RWPE1 (cell line): ENCODE measurements around the gene STXBP6.
"Not testable (repeated sequence)": the region's sequence is repeated elsewhere in the genome, so short reads cannot be mapped to it uniquely, and the experiment has no call there.

ENCODE experiments used
- CTCF ChIA-PET: fragments of 350-600 bp; sonication (Branson Sonifier 250); formaldehyde crosslinking; extraction: SDS; loops from one replicate; lab custom pipeline; 2021; lab: Yijun Ruan, JAX
- POLR2A ChIA-PET: fragments of 400-600 bp; formaldehyde crosslinking; extraction: SDS; loops from one replicate; lab custom pipeline; 2020; ENCODE audit warnings: antibody characterized with exemption; ENCODE audit not compliant: low non-redundant PET; lab: Yijun Ruan, JAX
- DNase-seq: peaks from one replicate; pipeline ENCODE4 v3.0.0; 2012; ENCODE audit warnings: low spot score
- H3K27ac ChIP-seq: fragments of 450-650 bp; 2 replicates; pipeline ENCODE4 v1.5.1; 2017
- CTCF ChIP-seq: fragments of 450-650 bp; conservative IDR thresholded peaks from 2 replicates; pipeline ENCODE4 v1.5.1; 2017; ENCODE audit warnings: low read depth, mild to moderate bottlenecking

Gene STXBP6

GRCh38 chr14:24971255-24971654 is 78.7 kb downstream of the STXBP6 start:
- ChIA-PET POLR2A (no interaction called here), CTCF (no interaction called here)
- TF ChIP-seq CTCF = no peak
- no peak for DNase-seq
- no peak overlapping the region for H3K27ac ChIP-seq

GRCh38 chr14:24966579-24966964 is 83.4 kb downstream of the STXBP6 start:
- ChIA-PET CTCF (no interaction called here), POLR2A (no interaction called here)
- TF ChIP-seq CTCF = no peak
- H3K27ac ChIP-seq = no peak overlapping the region
- DNase-seq = no peak

- no peak overlapping the region for H3K27ac ChIP-seq
- DNase-seq = no peak
- no peak for TF ChIP-seq CTCF
- ChIA-PET POLR2A (no interaction called here), CTCF (no interaction called here)
Observed at GRCh38 chr14:24965934-24966578, 83.9 kb downstream of the STXBP6 start.

- ChIA-PET POLR2A (no interaction called here), CTCF (no interaction called here)
- no peak overlapping the region for H3K27ac ChIP-seq
- no peak for TF ChIP-seq CTCF
- DNase-seq = no peak
Observed at GRCh38 chr14:24965578-24965933, 84.4 kb downstream of the STXBP6 start.

- DNase-seq = no peak
- no peak overlapping the region for H3K27ac ChIP-seq
- no peak for TF ChIP-seq CTCF
- ChIA-PET POLR2A (no interaction called here), CTCF (interaction anchor here (0.6 to 0.8 kb wide), 2 partner anchors 32 to 1272 kb away, joined by 4 read pairs; no protein-coding TSS in a partner anchor)
Observed at GRCh38 chr14:24964591-24964990, 85.4 kb downstream of the STXBP6 start.

GRCh38 chr14:24964048-24964447 is 85.9 kb downstream of the STXBP6 start:
- no peak for DNase-seq
- ChIA-PET CTCF (no interaction called here), POLR2A (no interaction called here)
- H3K27ac ChIP-seq = no peak overlapping the region
- no peak for TF ChIP-seq CTCF

- CTCF ChIA-PET = interaction anchor here (0.6 kb wide), 1 partner anchor 75 kb away, joined by 3 read pairs; no protein-coding TSS in a partner anchor
- POLR2A ChIA-PET = not testable (repeated sequence)
Observed at GRCh38 chr14:24962118-24962517, 87.8 kb downstream of the STXBP6 start.

More at GRCh38 chr14:24962118-24962517, 87.8 kb downstream of the STXBP6 start:
- not testable (repeated sequence) for DNase-seq, H3K27ac ChIP-seq
